Lung microvascular endothelial cell (primary cell): ENCODE results near the gene TOE1. TPM values are rescaled to one million over a fixed set of nuclear protein-coding genes. Genes with fewer than 3 reads are reported as not detected.

Source experiments
- total RNA-seq: library from RNA; depleted of rRNA; stranded (reverse); fragments of >200 nt; gene quantifications from 2 replicates; pipeline ENCODE4 v1.2.1, GENCODE V29; 2014

TOE1 gene
- total RNA-seq, 1 donor from 2014 or later = 12.9 TPM

Other genes starting within 250 kb of the TOE1 start
- 4.8 and 10.1 TPM in 2 replicates for gene ZSWIM5, start 133.6 kb upstream of the TOE1 start, total RNA-seq
- gene HPDL, start 13.3 kb upstream of the TOE1 start, total RNA-seq = 0.60 and 1.3 TPM in 2 replicates
- 5.9 and 7.3 TPM in 2 replicates for gene MUTYH, start 270 bp downstream of the TOE1 start, total RNA-seq
- 3.3 and 4.6 TPM in 2 replicates for gene TESK2, start 151.0 kb downstream of the TOE1 start, total RNA-seq
- gene CCDC163, start 159.9 kb downstream of the TOE1 start, total RNA-seq = 0.44 and 0.60 TPM in 2 replicates
- 1.3 and 1.4 TPM in 2 replicates for gene MMACHC, start 160.1 kb downstream of the TOE1 start, total RNA-seq
- 759 and 904 TPM in 2 replicates for gene PRDX1, start 181.7 kb downstream of the TOE1 start, total RNA-seq
- 189 and 290 TPM in 2 replicates for gene AKR1A1, start 210.7 kb downstream of the TOE1 start, total RNA-seq
- 55.6 and 67.8 TPM in 2 replicates for gene NASP, start 243.9 kb downstream of the TOE1 start, total RNA-seq